Measurements from ENCODE around the gene DDX1.

DNA sequence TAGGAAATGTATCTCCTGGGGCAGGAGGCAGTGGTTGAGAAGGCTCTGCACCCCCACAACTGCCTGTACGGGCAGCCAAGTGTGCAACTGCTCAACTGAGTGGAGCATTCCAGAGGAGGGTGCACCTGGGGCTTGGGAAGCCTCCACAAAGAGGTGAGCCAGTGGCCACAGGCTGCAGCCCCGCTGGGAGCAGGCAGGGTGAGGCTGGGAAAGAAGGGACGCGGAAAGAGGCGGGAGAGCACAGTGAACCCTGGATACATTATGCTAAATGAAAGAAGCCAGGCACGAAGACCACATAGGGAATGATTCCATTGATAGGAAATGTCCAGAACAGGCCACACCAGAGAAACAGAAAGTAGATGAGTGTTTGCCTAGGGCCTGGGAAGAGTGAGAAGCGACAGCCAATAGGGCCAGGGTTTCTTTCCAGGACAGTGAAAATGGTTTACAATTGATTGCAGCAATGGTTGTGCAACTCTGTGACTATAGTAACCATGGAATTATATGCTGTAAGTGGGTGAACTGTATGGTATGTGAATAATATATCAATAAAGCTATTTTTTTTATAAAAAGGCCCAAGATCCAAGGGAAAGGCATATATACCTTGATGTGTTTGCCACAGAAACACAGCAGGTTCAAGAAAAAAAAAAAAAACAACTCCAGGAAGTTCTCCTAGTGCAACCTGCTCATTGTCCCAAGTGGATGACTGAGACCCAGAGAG, 82.4 kb downstream of the DDX1 start:
- TF ChIP-seq, protein P1, sequence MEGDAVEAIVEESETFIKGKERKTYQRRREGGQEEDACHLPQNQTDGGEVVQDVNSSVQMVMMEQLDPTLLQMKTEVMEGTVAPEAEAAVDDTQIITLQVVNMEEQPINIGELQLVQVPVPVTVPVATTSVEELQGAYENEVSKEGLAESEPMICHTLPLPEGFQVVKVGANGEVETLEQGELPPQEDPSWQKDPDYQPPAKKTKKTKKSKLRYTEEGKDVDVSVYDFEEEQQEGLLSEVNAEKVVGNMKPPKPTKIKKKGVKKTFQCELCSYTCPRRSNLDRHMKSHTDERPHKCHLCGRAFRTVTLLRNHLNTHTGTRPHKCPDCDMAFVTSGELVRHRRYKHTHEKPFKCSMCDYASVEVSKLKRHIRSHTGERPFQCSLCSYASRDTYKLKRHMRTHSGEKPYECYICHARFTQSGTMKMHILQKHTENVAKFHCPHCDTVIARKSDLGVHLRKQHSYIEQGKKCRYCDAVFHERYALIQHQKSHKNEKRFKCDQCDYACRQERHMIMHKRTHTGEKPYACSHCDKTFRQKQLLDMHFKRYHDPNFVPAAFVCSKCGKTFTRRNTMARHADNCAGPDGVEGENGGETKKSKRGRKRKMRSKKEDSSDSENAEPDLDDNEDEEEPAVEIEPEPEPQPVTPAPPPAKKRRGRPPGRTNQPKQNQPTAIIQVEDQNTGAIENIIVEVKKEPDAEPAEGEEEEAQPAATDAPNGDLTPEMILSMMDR (IDR thresholded peaks at IDR 0.05), result peak in 4 of 6 experiments; percentile 15 to 68 (median 26)
- peak in 1 of 2 donors; percentile 38 for TF ChIP-seq POLR2A (IDR thresholded peaks at IDR 0.05)
